ENCODE data around the gene DNAH9.

DNA sequence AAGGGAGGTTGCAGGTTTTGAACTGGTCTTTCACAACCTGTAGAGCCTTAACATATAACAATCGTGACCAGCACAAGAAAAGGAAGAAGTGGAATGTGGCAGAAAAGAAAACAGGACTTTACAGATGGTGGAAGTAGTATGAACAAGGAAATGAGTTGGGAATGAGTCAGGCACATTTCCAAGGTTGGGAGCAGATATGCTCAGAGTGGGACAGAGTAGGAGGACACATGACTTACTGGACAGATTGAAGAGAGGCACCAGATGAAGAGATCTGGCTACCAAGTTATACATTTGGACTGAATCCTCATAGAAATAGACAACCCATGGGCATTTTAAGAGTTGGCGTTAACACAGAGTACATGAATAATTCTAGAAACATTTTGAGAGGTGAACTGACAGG, 303.7 kb downstream of the DNAH9 start:
- TF ChIP-seq CTCF (IDR thresholded peaks at IDR 0.05; ENCODE audit: low read depth, low read length) (no peak), EZH2phosphoT487 (IDR thresholded peaks at IDR 0.05; ENCODE audit: low read depth) (no peak)

All from OCI-LY3 (cell line).